OCI-LY1 (cell line): ENCODE results near the gene N4BP2L2.

Experiments used
- H2AFZ ChIP-seq: fragments of 200-600 bp; sonication (generic), shearing (Covaris generic); 2 replicates; pipeline ENCODE4 v1.6.0; 2014; ENCODE audit warnings: antibody characterized with exemption, mild to moderate bottlenecking, low read length
- H3F3A ChIP-seq: fragments of 200-600 bp; sonication (generic), shearing (Covaris generic); 2 replicates; pipeline ENCODE4 v1.6.0; 2014; ENCODE audit warnings: mild to moderate bottlenecking, antibody characterized with exemption, low read length, moderate library complexity; ENCODE audit not compliant: insufficient read depth
- H3K27ac ChIP-seq: fragments of 200-600 bp; sonication (generic); 2 replicates; pipeline ENCODE4 v1.5.1; 2014; ENCODE audit warnings: low read length, mixed run types, mild to moderate bottlenecking, low read depth; ENCODE audit not compliant: poor library complexity, severe bottlenecking
- H3K27me3 ChIP-seq: fragments of 200-600 bp; sonication (generic); 2 replicates; pipeline ENCODE4 v1.6.0; 2014; ENCODE audit warnings: antibody characterized with exemption, mild to moderate bottlenecking, low read length, moderate library complexity; ENCODE audit not compliant: insufficient read depth
- H3K36me3 ChIP-seq: fragments of 200-600 bp; sonication (generic); 2 replicates; pipeline ENCODE4 v1.6.1; 2014; ENCODE audit warnings: mild to moderate bottlenecking, antibody characterized with exemption, low read length, moderate library complexity, mixed read lengths; ENCODE audit not compliant: insufficient read depth
- H3K4me1 ChIP-seq: fragments of 200-600 bp; sonication (generic); 2 replicates; pipeline ENCODE4 v1.5.1; 2014; ENCODE audit warnings: mild to moderate bottlenecking, low read length, moderate library complexity; ENCODE audit not compliant: insufficient read depth, severe bottlenecking
- H3K4me2 ChIP-seq: fragments of 200-600 bp; sonication (generic), shearing (Covaris generic); 2 replicates; pipeline ENCODE4 v1.6.1; 2014; ENCODE audit warnings: low read length
- H3K4me3 ChIP-seq: fragments of 200-600 bp; sonication (generic); 2 replicates; pipeline ENCODE4 v1.5.1; 2014; ENCODE audit warnings: low read length, low read depth, mild to moderate bottlenecking, mixed read lengths; ENCODE audit not compliant: poor library complexity, severe bottlenecking
- H3K79me2 ChIP-seq: fragments of 200-600 bp; shearing (Covaris generic); 2 replicates; pipeline ENCODE4 v1.6.1; 2016; ENCODE audit warnings: mixed run types, low read length, mixed read lengths; ENCODE audit not compliant: insufficient read depth
- H3K9ac ChIP-seq: fragments of 200-600 bp; sonication (generic), shearing (Covaris generic); 2 replicates; pipeline ENCODE4 v1.6.1; 2014; ENCODE audit warnings: mild to moderate bottlenecking, low read length, mixed read lengths
- H3K9me2 ChIP-seq: fragments of 200-600 bp; sonication (generic), shearing (Covaris generic); 2 replicates; pipeline ENCODE4 v1.6.1; 2014; ENCODE audit warnings: low read depth, mild to moderate bottlenecking, low read length, mixed read lengths
- H3K9me3 ChIP-seq: fragments of 200-600 bp; shearing (Covaris generic); 2 replicates; pipeline ENCODE4 v1.6.1; 2014; ENCODE audit warnings: low read length, mixed read lengths
- H4K20me1 ChIP-seq: fragments of 200-600 bp; sonication (generic), shearing (Covaris generic); 2 replicates; pipeline ENCODE4 v1.6.0; 2016; ENCODE audit warnings: mild to moderate bottlenecking, low read length; ENCODE audit not compliant: insufficient read depth
- EZH2 ChIP-seq: fragments of 200-600 bp; sonication (generic), shearing (Covaris generic); IDR thresholded peaks from 2 replicates; pipeline ENCODE4 v1.8.0; 2017; ENCODE audit warnings: borderline replicate concordance, mixed run types, mild to moderate bottlenecking, antibody characterized with exemption, low read length, moderate library complexity, mixed read lengths
- TF ChIP-seq, protein P1 (sequence below): fragments of 200-600 bp; sonication (generic), shearing (Covaris generic); IDR thresholded peaks from 2 replicates; pipeline ENCODE4 v1.5.1; 2017; ENCODE audit warnings: mild to moderate bottlenecking, antibody characterized with exemption, low read length, moderate library complexity, mixed read lengths

Gene N4BP2L2

DNA sequence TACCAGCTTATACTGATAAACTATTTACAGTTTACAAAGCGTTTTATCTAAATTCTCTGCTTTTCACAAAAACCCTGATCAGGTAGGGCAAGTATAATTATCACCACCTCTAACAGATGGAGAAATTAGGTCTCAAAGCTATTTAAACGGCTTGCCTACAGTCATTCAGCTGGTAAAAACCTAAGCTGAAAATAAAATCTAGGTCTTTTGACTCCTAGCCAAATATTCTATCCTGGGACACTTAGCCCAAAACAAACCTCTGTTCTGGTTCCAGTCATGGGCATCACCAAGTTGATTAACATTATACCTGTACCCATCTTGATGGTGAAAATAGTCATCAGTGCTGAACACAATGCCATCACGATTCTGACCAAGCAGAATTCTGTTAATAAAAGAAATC, 11.4 kb downstream of the N4BP2L2 start:
- no peak overlapping the region for H3K9ac ChIP-seq
- H3K4me2 ChIP-seq, result no peak overlapping the region
- H3K36me3 ChIP-seq, result peaks cover 41% of the 10 kb centered on the region
- no peak overlapping the region for H2AFZ ChIP-seq
- H3K4me1 ChIP-seq, result peaks cover 15% of the 10 kb centered on the region
- no peaks in the 10 kb centered on the region for H4K20me1 ChIP-seq
- no peaks in the 10 kb centered on the region for H3K9me2 ChIP-seq
- H3K27me3 ChIP-seq, result no peaks in the 10 kb centered on the region
- no peak overlapping the region for H3K4me3 ChIP-seq
- no peaks in the 10 kb centered on the region for H3K9me3 ChIP-seq
- H3K27ac ChIP-seq, result no peak overlapping the region
- TF ChIP-seq, protein P1, sequence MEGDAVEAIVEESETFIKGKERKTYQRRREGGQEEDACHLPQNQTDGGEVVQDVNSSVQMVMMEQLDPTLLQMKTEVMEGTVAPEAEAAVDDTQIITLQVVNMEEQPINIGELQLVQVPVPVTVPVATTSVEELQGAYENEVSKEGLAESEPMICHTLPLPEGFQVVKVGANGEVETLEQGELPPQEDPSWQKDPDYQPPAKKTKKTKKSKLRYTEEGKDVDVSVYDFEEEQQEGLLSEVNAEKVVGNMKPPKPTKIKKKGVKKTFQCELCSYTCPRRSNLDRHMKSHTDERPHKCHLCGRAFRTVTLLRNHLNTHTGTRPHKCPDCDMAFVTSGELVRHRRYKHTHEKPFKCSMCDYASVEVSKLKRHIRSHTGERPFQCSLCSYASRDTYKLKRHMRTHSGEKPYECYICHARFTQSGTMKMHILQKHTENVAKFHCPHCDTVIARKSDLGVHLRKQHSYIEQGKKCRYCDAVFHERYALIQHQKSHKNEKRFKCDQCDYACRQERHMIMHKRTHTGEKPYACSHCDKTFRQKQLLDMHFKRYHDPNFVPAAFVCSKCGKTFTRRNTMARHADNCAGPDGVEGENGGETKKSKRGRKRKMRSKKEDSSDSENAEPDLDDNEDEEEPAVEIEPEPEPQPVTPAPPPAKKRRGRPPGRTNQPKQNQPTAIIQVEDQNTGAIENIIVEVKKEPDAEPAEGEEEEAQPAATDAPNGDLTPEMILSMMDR, result no peak
- no peak for TF ChIP-seq EZH2
- peaks cover 44% of the 10 kb centered on the region for H3K79me2 ChIP-seq
- no peaks in the 10 kb centered on the region for H3F3A ChIP-seq

DNA sequence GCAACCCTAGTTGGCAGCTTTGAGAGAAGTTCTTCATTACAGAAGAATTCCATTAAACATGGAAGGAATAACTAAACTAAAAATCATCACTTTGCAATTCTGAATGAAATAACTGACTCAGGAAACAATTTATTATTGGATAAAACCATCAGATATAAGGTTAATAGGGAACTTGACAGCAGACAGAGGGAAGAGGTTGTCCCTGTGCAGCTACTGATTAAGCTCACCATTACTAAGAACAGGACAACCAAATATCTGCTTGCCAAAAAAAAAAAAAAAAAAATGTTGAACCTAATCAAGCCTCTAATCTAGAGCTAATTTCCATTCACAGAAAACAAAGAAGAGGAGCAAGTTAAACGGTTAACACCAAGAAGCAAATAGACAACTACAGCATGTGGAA, 12.8 kb downstream of the N4BP2L2 start:
- no peak overlapping the region for H3K9ac ChIP-seq
- H3K4me3 ChIP-seq, result no peak overlapping the region
- no peak overlapping the region for H3K4me2 ChIP-seq
- H4K20me1 ChIP-seq, result no peaks in the 10 kb centered on the region
- no peak for TF ChIP-seq EZH2
- TF ChIP-seq, protein P1, result no peak
- no peaks in the 10 kb centered on the region for H3K9me2 ChIP-seq
- H3F3A ChIP-seq, result no peaks in the 10 kb centered on the region
- no peaks in the 10 kb centered on the region for H3K9me3 ChIP-seq
- peaks cover 44% of the 10 kb centered on the region for H3K36me3 ChIP-seq
- peaks cover 30% of the 10 kb centered on the region for H3K79me2 ChIP-seq
- H3K4me1 ChIP-seq, result peaks cover 2% of the 10 kb centered on the region
- no peak overlapping the region for H2AFZ ChIP-seq
- H3K27ac ChIP-seq, result no peak overlapping the region
- H3K27me3 ChIP-seq, result no peaks in the 10 kb centered on the region

DNA sequence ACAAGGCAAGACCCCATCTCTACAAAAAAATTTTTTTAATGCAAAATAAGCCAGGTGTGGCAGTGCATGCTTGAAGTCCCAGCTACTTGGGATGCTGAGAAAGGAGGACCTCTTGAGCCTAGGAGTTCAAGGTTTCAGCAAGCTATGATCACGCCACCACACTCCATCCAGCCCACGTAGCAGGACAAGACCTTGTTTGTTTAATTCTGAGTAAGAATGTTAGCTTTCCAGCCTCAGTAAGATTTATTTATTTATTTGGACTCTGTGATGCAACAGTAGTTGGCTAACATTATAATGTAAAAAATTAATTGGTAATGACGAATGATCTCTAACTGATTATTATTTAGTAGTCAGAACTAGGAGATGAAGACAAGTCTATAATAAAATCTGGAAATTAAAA, 23.3 kb downstream of the N4BP2L2 start:
- no peak overlapping the region for H3K27ac ChIP-seq
- peaks cover 50% of the 10 kb centered on the region for H3K36me3 ChIP-seq
- TF ChIP-seq EZH2, result no peak
- TF ChIP-seq, protein P1, result no peak
- H3K4me1 ChIP-seq, result no peaks in the 10 kb centered on the region
- no peak overlapping the region for H3K4me2 ChIP-seq
- no peaks in the 10 kb centered on the region for H3K9me2 ChIP-seq
- H3K79me2 ChIP-seq, result no peaks in the 10 kb centered on the region
- no peaks in the 10 kb centered on the region; the same call in 1 of the 2 replicates for H3F3A ChIP-seq
- H3K27me3 ChIP-seq, result no peaks in the 10 kb centered on the region
- no peak overlapping the region for H3K9ac ChIP-seq
- H4K20me1 ChIP-seq, result no peaks in the 10 kb centered on the region
- H2AFZ ChIP-seq, result no peak overlapping the region
- no peak overlapping the region for H3K4me3 ChIP-seq
- no peaks in the 10 kb centered on the region for H3K9me3 ChIP-seq
